Measurements from ENCODE around the gene PPP1R3D.

GRCh38 chr20:59942245-59942644 is 2.1 kb upstream of the PPP1R3D start:
- TF ChIP-seq CTCF (conservative IDR thresholded peaks at IDR 0.05; ENCODE audit: low read depth, low read length) (no peak), EZH2 (IDR thresholded peaks at IDR 0.05; ENCODE audit: borderline replicate concordance, low read depth, low read length, poor library complexity, severe bottlenecking) (no peak)

Data from A673 (cell line).